Prostate gland (tissue), 2 donors: ENCODE data around the gene LAMB1.

Source experiments
- POLR2A ChIP-seq: fragments of 450-650 bp; IDR thresholded peaks from one replicate; pipeline ENCODE4 v1.6.1; 2016; ENCODE audit warnings: antibody characterized with exemption, mild to moderate bottlenecking
- TF ChIP-seq, protein P1 (sequence below), 4 experiments: fragments of 200-600 bp in 2 of 4; fragments of 450-650 bp in 2 of 4; sonication (generic) in 2 of 4; IDR thresholded peaks; 1 replicate in 3 of 4; 2 replicates in 1 of 4; pipeline ENCODE4 v1.5.1; 2016 to 2019; ENCODE audit warnings: antibody characterized with exemption in 4 of 4, mild to moderate bottlenecking in 2 of 4, moderate library complexity in 2 of 4

DNA sequence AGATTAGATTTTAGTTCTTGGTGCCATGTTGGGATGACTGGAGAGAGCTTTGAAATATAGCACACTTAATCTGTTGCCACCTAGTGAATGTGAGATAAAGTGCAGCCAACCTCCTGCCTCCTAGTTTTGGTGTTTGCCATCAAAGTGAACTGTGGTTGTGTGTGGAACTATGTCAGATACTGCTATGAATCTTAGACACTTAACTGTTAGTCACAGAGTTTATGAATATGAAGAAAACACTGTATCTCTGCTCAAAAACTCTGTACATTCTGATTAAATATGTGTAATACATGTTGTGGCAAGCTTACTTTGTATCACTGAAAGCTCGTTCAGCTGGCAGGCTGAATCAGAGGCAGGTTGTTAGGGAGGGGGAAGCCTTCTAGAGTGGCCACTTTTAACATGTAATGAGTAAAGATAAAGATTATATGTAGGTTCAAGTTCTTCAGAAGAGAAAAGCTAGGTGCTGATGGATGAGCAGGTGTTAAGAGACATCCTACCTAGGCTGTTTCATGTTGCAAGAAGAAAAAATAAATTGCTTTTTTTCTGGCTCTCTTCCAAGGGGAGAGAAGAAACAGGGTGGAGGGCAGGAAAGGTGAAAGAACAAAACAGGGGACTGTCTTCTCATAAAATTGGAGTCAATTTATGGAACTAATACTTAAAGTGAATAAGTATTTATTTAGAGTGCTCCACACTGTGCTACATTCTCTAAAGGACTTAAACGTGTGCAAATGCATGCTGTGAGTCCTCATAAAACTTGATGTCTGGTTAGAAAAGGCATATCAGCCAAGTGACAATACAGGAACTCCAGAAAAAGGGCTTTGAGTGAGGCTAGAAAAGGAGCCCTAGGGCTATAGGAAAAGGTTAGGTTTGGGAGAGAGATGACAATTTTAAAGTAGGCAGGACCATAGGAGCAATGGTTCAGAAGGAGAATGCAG is 14.1 kb upstream of the LAMB1 start:
- TF ChIP-seq, protein P1, sequence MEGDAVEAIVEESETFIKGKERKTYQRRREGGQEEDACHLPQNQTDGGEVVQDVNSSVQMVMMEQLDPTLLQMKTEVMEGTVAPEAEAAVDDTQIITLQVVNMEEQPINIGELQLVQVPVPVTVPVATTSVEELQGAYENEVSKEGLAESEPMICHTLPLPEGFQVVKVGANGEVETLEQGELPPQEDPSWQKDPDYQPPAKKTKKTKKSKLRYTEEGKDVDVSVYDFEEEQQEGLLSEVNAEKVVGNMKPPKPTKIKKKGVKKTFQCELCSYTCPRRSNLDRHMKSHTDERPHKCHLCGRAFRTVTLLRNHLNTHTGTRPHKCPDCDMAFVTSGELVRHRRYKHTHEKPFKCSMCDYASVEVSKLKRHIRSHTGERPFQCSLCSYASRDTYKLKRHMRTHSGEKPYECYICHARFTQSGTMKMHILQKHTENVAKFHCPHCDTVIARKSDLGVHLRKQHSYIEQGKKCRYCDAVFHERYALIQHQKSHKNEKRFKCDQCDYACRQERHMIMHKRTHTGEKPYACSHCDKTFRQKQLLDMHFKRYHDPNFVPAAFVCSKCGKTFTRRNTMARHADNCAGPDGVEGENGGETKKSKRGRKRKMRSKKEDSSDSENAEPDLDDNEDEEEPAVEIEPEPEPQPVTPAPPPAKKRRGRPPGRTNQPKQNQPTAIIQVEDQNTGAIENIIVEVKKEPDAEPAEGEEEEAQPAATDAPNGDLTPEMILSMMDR (IDR thresholded peaks at IDR 0.05): peak in 2 of 4 experiments; percentile 37 to 50
- no peak for TF ChIP-seq POLR2A
